Central memory CD4-positive, alpha-beta T cell (primary cell): ENCODE data around the gene ANKRD1.

ENCODE experiments used
- DNase-seq: peaks from one replicate; pipeline ENCODE4 v3.0.0; 2022

Gene ANKRD1

GRCh38 chr10:90935581-90936275 is 14.8 kb upstream of the ANKRD1 start:
- no peak for DNase-seq

- no peak for DNase-seq
These were observed 10.3 kb upstream of the ANKRD1 start for GRCh38 chr10:90930971-90931871.

- no peak for DNase-seq
These were observed 9.4 kb upstream of the ANKRD1 start for GRCh38 chr10:90930070-90930837.

GRCh38 chr10:90929179-90929578 is 8.3 kb upstream of the ANKRD1 start:
- DNase-seq, result no peak

GRCh38 chr10:90927293-90927692 is 6.4 kb upstream of the ANKRD1 start:
- DNase-seq, result no peak

- no peak for DNase-seq
These were observed 4.5 kb upstream of the ANKRD1 start for GRCh38 chr10:90925079-90926029.

- DNase-seq, result no peak
These were observed 3.7 kb upstream of the ANKRD1 start for GRCh38 chr10:90924552-90924951.

GRCh38 chr10:90923111-90923731 is 2.3 kb upstream of the ANKRD1 start:
- no peak for DNase-seq

GRCh38 chr10:90921906-90922305 is 1.0 kb upstream of the ANKRD1 start:
- DNase-seq, result no peak

- DNase-seq, result no peak
These were observed 958 bp downstream of the ANKRD1 start for GRCh38 chr10:90919683-90920574.

GRCh38 chr10:90917968-90918318 is 2.9 kb downstream of the ANKRD1 start:
- DNase-seq, result no peak

GRCh38 chr10:90917238-90917967 is 3.5 kb downstream of the ANKRD1 start:
- DNase-seq, result no peak

GRCh38 chr10:90916392-90917237 is 4.3 kb downstream of the ANKRD1 start:
- DNase-seq, result no peak

- no peak for DNase-seq
These were observed 5.2 kb downstream of the ANKRD1 start for GRCh38 chr10:90915766-90916075.

- no peak for DNase-seq
These were observed 5.7 kb downstream of the ANKRD1 start for GRCh38 chr10:90914992-90915765.

GRCh38 chr10:90913774-90914420 is 7.0 kb downstream of the ANKRD1 start:
- no peak for DNase-seq

- no peak for DNase-seq
These were observed 7.9 kb downstream of the ANKRD1 start for GRCh38 chr10:90912854-90913479.
